ENCODE measurements around the gene RASD2. TPM values are rescaled to one million over a fixed set of nuclear protein-coding genes. Genes with fewer than 3 reads are reported as not detected.

Gene RASD2
- total RNA-seq, 1 experiment from 2014 or later: not detected

DNA sequence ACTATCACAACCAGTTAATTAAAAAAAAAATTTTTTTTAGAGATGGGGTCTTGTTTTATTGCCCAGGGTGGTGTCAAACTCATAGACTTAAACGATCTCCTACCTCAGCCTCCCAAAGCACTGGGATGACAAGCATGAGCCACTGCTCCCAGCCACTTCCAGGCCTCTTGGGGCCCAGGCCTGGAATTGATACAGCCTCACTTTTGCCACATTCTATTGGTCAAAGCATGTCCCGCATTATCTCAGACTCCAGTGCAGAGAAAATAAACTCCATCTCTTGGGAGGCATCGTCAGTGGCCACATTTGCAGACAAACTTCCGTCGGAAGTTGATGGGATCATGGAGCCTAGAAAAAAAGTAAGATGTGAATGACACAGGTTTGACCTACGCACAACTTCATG is 9.4 kb upstream of the RASD2 start:
- no peaks in the 10 kb centered on the region for H3K27me3 Mint-ChIP-seq (ENCODE audit: insufficient read depth, unreplicated experiment)
- H3K27ac Mint-ChIP-seq (ENCODE audit: low read depth, unreplicated experiment): no peak overlapping the region
- DNase-seq (ENCODE audit: unreplicated experiment): no peak
- ChIA-PET POLR2A (interaction anchor here (0.7 kb wide), 1 partner anchor 11 kb away, joined by 4 read pairs; no protein-coding TSS in a partner anchor), CTCF (no interaction called here)
- TF ChIP-seq, protein P1, sequence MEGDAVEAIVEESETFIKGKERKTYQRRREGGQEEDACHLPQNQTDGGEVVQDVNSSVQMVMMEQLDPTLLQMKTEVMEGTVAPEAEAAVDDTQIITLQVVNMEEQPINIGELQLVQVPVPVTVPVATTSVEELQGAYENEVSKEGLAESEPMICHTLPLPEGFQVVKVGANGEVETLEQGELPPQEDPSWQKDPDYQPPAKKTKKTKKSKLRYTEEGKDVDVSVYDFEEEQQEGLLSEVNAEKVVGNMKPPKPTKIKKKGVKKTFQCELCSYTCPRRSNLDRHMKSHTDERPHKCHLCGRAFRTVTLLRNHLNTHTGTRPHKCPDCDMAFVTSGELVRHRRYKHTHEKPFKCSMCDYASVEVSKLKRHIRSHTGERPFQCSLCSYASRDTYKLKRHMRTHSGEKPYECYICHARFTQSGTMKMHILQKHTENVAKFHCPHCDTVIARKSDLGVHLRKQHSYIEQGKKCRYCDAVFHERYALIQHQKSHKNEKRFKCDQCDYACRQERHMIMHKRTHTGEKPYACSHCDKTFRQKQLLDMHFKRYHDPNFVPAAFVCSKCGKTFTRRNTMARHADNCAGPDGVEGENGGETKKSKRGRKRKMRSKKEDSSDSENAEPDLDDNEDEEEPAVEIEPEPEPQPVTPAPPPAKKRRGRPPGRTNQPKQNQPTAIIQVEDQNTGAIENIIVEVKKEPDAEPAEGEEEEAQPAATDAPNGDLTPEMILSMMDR (IDR thresholded peaks at IDR 0.05; ENCODE audit: unreplicated experiment): no peak
- H3K4me3 Mint-ChIP-seq (ENCODE audit: unreplicated experiment): no peak overlapping the region
- H3K4me1 Mint-ChIP-seq (ENCODE audit: insufficient read depth, unreplicated experiment): peaks cover 12% of the 10 kb centered on the region
- no TSS peak for BruUV-seq (replicated peaks)
- intact Hi-C loops (cut with micrococcal nuclease): no loop called here
- no peaks in the 10 kb centered on the region for H3K36me3 Mint-ChIP-seq (ENCODE audit: insufficient read depth, unreplicated experiment)
- no peaks in the 10 kb centered on the region for H3K9me3 Mint-ChIP-seq (ENCODE audit: unreplicated experiment)

DNA sequence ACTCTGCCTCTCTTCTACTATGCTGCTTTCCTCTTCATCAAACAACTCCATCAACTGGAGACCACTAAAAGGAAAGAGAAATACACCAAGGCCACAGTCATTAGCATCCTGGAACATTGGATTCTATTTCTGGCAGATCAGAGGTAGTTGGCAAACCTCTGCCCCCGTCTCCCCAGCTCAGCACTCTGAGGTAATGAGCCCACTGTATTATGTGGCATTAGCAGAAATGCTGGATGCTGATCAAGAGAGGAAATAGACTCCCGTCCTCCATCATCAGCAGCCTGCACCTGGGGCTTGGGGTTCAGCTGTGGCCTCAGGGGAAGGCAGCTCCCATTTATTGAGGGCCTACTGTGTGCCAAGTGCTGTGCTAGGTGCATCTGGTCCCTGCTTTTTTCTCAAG is 9.0 kb upstream of the RASD2 start:
- ChIA-PET POLR2A (interaction anchor here (0.7 kb wide), 1 partner anchor 10 kb away, joined by 4 read pairs; no protein-coding TSS in a partner anchor), CTCF (no interaction called here)
- TF ChIP-seq, protein P1 (IDR thresholded peaks at IDR 0.05; ENCODE audit: unreplicated experiment): no peak
- H3K4me1 Mint-ChIP-seq (ENCODE audit: insufficient read depth, unreplicated experiment): peaks cover 12% of the 10 kb centered on the region
- intact Hi-C loops (cut with micrococcal nuclease): no loop called here
- H3K4me3 Mint-ChIP-seq (ENCODE audit: unreplicated experiment): no peak overlapping the region
- no TSS peak for BruUV-seq (replicated peaks)
- no peaks in the 10 kb centered on the region for H3K9me3 Mint-ChIP-seq (ENCODE audit: unreplicated experiment)
- no peak for DNase-seq (ENCODE audit: unreplicated experiment)
- H3K27me3 Mint-ChIP-seq (ENCODE audit: insufficient read depth, unreplicated experiment): no peaks in the 10 kb centered on the region
- H3K36me3 Mint-ChIP-seq (ENCODE audit: insufficient read depth, unreplicated experiment): no peaks in the 10 kb centered on the region
- no peak overlapping the region for H3K27ac Mint-ChIP-seq (ENCODE audit: low read depth, unreplicated experiment)

DNA sequence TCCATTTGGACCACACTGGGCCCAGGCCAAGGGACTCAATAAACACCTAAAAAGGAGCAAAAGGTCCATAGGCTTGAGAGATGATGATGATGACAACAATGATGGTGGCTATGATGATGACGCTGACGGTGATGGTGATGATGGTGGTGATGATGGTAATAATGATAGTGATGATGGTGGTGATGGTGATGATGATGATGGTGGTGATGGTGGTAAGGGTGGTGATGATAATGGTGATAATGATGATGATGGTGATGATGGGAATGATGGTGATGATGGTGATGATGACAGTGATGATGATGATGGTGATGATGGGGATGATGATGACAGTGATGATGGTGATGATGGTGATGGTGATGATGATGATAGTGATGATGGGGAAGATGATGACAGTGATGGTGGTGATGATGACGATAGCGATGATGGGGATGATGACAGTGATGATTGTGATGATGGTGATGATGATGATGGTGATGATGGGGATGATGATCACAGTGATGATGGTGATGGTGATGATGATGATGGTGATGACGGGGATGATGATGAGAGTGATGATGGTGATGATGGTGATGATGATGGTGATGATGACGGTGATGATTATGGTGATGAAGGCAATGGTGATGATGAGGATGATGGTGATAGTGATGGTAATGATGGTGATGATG is 7.1 kb upstream of the RASD2 start:
- TF ChIP-seq, protein P1 (IDR thresholded peaks at IDR 0.05; ENCODE audit: unreplicated experiment): no peak
- DNase-seq (ENCODE audit: unreplicated experiment): no peak
- ChIA-PET POLR2A (no interaction called here), CTCF (interaction anchor here (0.8 kb wide), 1 partner anchor 8 kb away, joined by 4 read pairs; no protein-coding TSS in a partner anchor)
- Mint-ChIP-seq H3K36me3 (ENCODE audit: insufficient read depth, unreplicated experiment) (no peaks in the 10 kb centered on the region), H3K9me3 (ENCODE audit: unreplicated experiment) (no peaks in the 10 kb centered on the region), H3K4me3 (ENCODE audit: unreplicated experiment) (no peak overlapping the region), H3K27me3 (ENCODE audit: insufficient read depth, unreplicated experiment) (no peaks in the 10 kb centered on the region), H3K4me1 (ENCODE audit: insufficient read depth, unreplicated experiment) (peaks cover 12% of the 10 kb centered on the region), H3K27ac (ENCODE audit: low read depth, unreplicated experiment) (no peak overlapping the region)
- intact Hi-C loops (cut with micrococcal nuclease): no loop called here
- no TSS peak for BruUV-seq (replicated peaks)

DNA sequence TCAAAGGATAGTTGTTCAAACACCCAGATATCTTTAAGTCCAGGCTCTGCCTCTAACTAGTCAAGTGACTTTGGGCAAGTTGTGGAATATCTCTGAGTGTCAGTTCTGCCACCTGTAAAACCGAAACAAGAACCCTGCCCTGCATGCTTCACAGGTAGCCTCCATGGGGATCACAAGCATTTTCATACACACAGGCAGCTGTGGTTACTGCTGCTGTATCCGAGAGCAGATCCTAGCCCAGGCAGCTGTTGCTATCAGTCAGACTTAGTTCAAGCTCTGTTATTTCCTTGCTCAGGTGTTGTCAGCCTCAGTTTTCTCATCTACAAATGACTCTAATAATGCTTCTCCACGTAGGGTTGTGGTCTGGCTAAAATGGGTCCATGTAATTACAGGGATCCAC is 6.5 kb upstream of the RASD2 start:
- no peak overlapping the region for H3K27ac Mint-ChIP-seq (ENCODE audit: low read depth, unreplicated experiment)
- intact Hi-C loops (cut with micrococcal nuclease): no loop called here
- BruUV-seq (replicated peaks): no TSS peak
- no peaks in the 10 kb centered on the region for H3K27me3 Mint-ChIP-seq (ENCODE audit: insufficient read depth, unreplicated experiment)
- H3K4me3 Mint-ChIP-seq (ENCODE audit: unreplicated experiment): no peak overlapping the region
- DNase-seq (ENCODE audit: unreplicated experiment): no peak
- H3K4me1 Mint-ChIP-seq (ENCODE audit: insufficient read depth, unreplicated experiment): peaks cover 12% of the 10 kb centered on the region
- H3K9me3 Mint-ChIP-seq (ENCODE audit: unreplicated experiment): no peaks in the 10 kb centered on the region
- no peaks in the 10 kb centered on the region for H3K36me3 Mint-ChIP-seq (ENCODE audit: insufficient read depth, unreplicated experiment)
- CTCF ChIA-PET: interaction anchor here (0.5 to 1.3 kb wide), 3 partner anchors 49 to 1613 kb away, joined by 3 to 4 read pairs (median 3); no protein-coding TSS in a partner anchor
- POLR2A ChIA-PET: interaction anchor here (0.5 kb wide), 1 partner anchor 10 kb away, joined by 5 read pairs; no protein-coding TSS in a partner anchor
- TF ChIP-seq, protein P1 (IDR thresholded peaks at IDR 0.05; ENCODE audit: unreplicated experiment): no peak
